Glutamatergic neuron (in vitro differentiated cells): Measurements from ENCODE around the gene PPFIBP2. TPM values are rescaled to one million over a fixed set of nuclear protein-coding genes. Genes with fewer than 3 reads are reported as not detected.

Experiments
- DNase-seq: peaks from one replicate; pipeline ENCODE4 v3.0.0; 2022
- H3K27ac Mint-ChIP-seq: one replicate; pipeline ENCODE4 v1.8.0; 2020; ENCODE audit warnings: mild to moderate bottlenecking, mixed read lengths, inconsistent platforms; ENCODE audit not compliant: unreplicated experiment
- H3K27me3 Mint-ChIP-seq: one replicate; pipeline ENCODE4 v1.8.0; 2020; ENCODE audit warnings: mild to moderate bottlenecking, moderate library complexity, mixed read lengths, inconsistent platforms; ENCODE audit not compliant: unreplicated experiment
- H3K36me3 Mint-ChIP-seq: one replicate; pipeline ENCODE4 v1.8.0; 2020; ENCODE audit warnings: mild to moderate bottlenecking, mixed read lengths, inconsistent platforms; ENCODE audit not compliant: unreplicated experiment
- H3K4me1 Mint-ChIP-seq: one replicate; pipeline ENCODE4 v1.8.0; 2020; ENCODE audit warnings: mild to moderate bottlenecking, low read depth, mixed read lengths, inconsistent platforms; ENCODE audit not compliant: unreplicated experiment
- H3K4me3 Mint-ChIP-seq: one replicate; pipeline ENCODE4 v1.8.0; 2020; ENCODE audit warnings: mild to moderate bottlenecking, mixed read lengths, inconsistent platforms; ENCODE audit not compliant: unreplicated experiment
- H3K9me3 Mint-ChIP-seq: one replicate; pipeline ENCODE4 v1.8.0; 2020; ENCODE audit warnings: mild to moderate bottlenecking, moderate library complexity, mixed read lengths, inconsistent platforms; ENCODE audit not compliant: unreplicated experiment
- total RNA-seq: library from RNA; stranded (reverse); fragmentation: NEBNext Ultra II Directional; extraction: Animal tissue kit (Norgen Biotek cat#: 25700); gene quantifications from one replicate; pipeline ENCODE4 v1.2.1, GENCODE V29; 2021; ENCODE audit not compliant: unreplicated experiment
- TF ChIP-seq, protein P1 (sequence below): fragments of 200-600 bp; sonication (generic); IDR thresholded peaks from one replicate; pipeline ENCODE4 v1.5.0; 2021; ENCODE audit not compliant: partially characterized antibody, unreplicated experiment

The PPFIBP2 gene
- total RNA-seq, 1 donor from 2014 or later = 1.5 TPM

DNA sequence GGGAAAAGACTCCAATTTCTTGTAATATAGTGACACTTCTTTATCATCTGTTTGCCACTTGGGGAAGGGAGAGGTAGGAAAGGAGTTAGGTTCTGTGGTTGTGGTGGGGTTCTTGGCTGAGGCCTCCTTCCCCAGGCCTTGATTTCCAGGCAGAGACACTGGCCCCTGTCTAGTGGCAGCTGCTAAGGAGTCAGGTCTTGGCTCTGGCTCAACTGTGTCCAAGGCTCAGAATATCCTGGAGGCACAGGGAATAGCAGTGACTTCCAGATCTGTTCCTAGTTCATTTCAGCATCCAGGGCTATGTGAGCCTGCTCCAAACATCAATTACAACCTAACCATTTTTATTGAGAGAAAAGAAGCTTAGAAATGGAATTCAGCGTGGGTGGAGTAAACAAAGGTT is 29.5 kb downstream of the PPFIBP2 start:
- Mint-ChIP-seq H3K36me3 (no peaks in the 10 kb centered on the region), H3K4me1 (no peaks in the 10 kb centered on the region), H3K27me3 (peaks cover 4% of the 10 kb centered on the region), H3K27ac (no peak overlapping the region), H3K9me3 (peaks cover 2% of the 10 kb centered on the region), H3K4me3 (no peak overlapping the region)
- no peak for DNase-seq
- TF ChIP-seq, protein P1, sequence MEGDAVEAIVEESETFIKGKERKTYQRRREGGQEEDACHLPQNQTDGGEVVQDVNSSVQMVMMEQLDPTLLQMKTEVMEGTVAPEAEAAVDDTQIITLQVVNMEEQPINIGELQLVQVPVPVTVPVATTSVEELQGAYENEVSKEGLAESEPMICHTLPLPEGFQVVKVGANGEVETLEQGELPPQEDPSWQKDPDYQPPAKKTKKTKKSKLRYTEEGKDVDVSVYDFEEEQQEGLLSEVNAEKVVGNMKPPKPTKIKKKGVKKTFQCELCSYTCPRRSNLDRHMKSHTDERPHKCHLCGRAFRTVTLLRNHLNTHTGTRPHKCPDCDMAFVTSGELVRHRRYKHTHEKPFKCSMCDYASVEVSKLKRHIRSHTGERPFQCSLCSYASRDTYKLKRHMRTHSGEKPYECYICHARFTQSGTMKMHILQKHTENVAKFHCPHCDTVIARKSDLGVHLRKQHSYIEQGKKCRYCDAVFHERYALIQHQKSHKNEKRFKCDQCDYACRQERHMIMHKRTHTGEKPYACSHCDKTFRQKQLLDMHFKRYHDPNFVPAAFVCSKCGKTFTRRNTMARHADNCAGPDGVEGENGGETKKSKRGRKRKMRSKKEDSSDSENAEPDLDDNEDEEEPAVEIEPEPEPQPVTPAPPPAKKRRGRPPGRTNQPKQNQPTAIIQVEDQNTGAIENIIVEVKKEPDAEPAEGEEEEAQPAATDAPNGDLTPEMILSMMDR = no peak

DNA sequence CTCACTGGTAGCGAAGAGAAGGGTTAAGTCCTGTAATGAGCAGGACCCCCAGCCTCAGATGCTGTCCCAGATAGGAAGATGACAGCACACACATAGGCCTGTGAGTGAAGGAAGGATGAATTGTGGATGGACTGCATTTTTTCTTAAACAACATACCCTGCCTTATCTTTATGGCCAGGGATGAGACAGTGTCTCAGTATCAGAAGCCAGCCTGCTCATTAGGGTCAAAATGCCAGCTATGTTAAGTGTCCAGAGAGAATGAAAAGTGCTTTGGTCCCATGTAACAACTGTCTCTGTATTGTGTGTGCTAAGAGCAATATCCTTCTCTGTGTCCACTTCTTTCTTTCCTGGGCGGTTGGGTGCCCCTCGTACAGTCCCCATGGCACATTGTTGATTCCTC is 30.2 kb downstream of the PPFIBP2 start:
- DNase-seq = no peak

DNA sequence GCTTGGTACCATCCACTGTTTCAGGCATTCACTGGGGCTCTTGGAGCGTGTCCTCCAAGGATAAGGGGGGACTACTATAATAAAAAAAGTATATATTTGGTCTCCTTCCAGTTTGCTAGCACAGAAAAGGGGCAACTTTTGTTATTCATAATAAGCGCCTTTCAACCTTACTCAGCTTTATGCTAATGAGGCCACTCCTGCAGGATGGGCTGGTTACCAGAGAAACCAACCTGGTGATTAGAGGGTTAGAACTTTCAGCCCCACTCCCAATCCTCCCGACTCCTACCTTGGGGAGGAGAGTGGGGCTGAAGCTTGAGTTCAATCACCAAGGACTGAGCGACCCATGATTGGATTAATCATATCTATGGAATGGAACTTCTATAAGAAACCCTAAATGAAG is 31.8 kb downstream of the PPFIBP2 start:
- Mint-ChIP-seq H3K27ac (no peak overlapping the region), H3K27me3 (no peaks in the 10 kb centered on the region), H3K9me3 (peaks cover 2% of the 10 kb centered on the region), H3K4me3 (no peak overlapping the region), H3K36me3 (no peaks in the 10 kb centered on the region), H3K4me1 (no peaks in the 10 kb centered on the region)
- no peak for DNase-seq
- TF ChIP-seq, protein P1 = no peak

More for the DNA sequence above, 30.2 kb downstream of the PPFIBP2 start:
- Mint-ChIP-seq H3K27me3 (peaks cover 2% of the 10 kb centered on the region), H3K9me3 (peaks cover 2% of the 10 kb centered on the region), H3K4me3 (no peak overlapping the region), H3K36me3 (no peaks in the 10 kb centered on the region), H3K27ac (no peak overlapping the region), H3K4me1 (no peaks in the 10 kb centered on the region)
- TF ChIP-seq, protein P1 = no peak

DNA sequence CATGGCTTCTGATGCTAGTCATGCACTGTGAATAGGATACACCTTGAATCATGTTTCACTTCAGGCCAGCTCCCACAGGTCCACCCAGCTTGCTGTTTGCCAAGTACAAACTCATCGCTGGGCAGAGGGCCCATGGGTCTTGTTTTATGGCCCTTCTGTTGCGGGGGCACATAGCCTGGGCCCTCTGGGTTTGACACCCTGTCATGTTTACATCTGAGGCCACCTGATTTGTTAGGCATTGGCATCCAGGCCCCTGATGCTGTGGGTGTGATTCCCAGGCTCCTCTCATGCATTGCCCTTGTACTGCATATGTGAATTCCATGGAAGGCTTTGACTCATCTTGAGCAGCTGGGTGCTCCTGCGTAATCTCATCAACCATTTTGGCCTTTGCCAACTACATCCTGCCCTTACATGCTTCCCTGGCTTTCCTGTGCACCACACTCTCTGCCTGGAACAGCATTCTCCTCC is 32.6 kb downstream of the PPFIBP2 start:
- TF ChIP-seq, protein P1 = no peak
- no peak for DNase-seq
- Mint-ChIP-seq H3K27me3 (no peaks in the 10 kb centered on the region), H3K27ac (no peak overlapping the region), H3K9me3 (peaks cover 2% of the 10 kb centered on the region), H3K36me3 (no peaks in the 10 kb centered on the region), H3K4me3 (no peak overlapping the region), H3K4me1 (no peaks in the 10 kb centered on the region)

DNA sequence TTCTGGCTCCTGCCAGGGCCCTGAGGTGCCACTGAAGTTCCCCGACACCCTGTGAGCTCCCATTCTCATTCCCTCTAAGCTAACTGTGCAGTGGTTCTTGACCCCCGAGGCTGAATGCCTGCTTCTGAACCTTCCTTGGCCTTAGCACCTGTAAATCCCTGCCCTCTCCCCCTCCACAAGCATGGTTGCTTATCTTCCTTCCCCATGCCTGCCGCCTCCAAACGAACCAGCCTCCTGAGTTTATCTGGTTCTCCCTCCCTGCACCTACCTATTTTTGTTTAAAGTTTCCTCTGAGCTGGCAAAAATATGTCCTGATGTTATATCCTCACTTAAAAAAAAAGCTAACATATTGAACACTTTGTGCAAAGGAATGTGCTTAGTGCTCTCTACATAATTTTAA is 33.9 kb downstream of the PPFIBP2 start:
- TF ChIP-seq, protein P1 = no peak
- Mint-ChIP-seq H3K36me3 (no peaks in the 10 kb centered on the region), H3K4me3 (peak overlapping the region; percentile 27), H3K27ac (no peak overlapping the region), H3K27me3 (no peaks in the 10 kb centered on the region), H3K4me1 (no peaks in the 10 kb centered on the region), H3K9me3 (peaks cover 2% of the 10 kb centered on the region)
- no peak for DNase-seq
